Gastroesophageal sphincter (tissue), 4 donors: ENCODE results near the gene SGCD. TPM values are rescaled to one million over a fixed set of nuclear protein-coding genes. Genes with fewer than 3 reads are reported as not detected.

ENCODE experiments used
- ATAC-seq: fragments of 150-250 bp; one replicate; pipeline ENCODE4 v1.9.1; 2016; ENCODE audit warnings: mild to moderate bottlenecking, moderate library complexity
- H3K27ac ChIP-seq, 4 donors: fragments of 200-600 bp; sonication (generic) in 3 of 4; 1 replicate in 3 of 4; 2 replicates in 1 of 4; pipeline ENCODE4 v1.5.1; 2016 to 2019
- H3K27me3 ChIP-seq: fragments of 200-600 bp; sonication (generic); one replicate; pipeline ENCODE4 v1.5.1; 2019
- H3K36me3 ChIP-seq, 2 donors: fragments of 200-600 bp; sonication (generic); one replicate each; pipeline ENCODE4 v1.5.1; 2019; ENCODE audit warnings: control low read depth in 1 of 2
- H3K4me1 ChIP-seq, 3 donors: fragments of 200-600 bp; sonication (generic); 1 replicate in 2 of 3; 2 replicates in 1 of 3; pipeline ENCODE4 v1.5.1; 2016 to 2019; ENCODE audit warnings: control low read depth in 2 of 3
- H3K4me3 ChIP-seq, 2 donors: fragments of 200-600 bp; sonication (generic); one replicate each; pipeline ENCODE4 v1.5.1; 2019; ENCODE audit warnings: mild to moderate bottlenecking in 1 of 2, moderate library complexity in 1 of 2
- H3K9me3 ChIP-seq, 3 donors: fragments of 200-600 bp; sonication (generic); one replicate each; pipeline ENCODE4 v1.5.1; 2017 to 2019; ENCODE audit warnings: control low read depth in 2 of 3
- CTCF ChIP-seq, 4 experiments: fragments of 200-600 bp in 2 of 4; fragments of 450-650 bp in 2 of 4; sonication (generic) in 1 of 4; IDR thresholded peaks; one replicate each; pipeline ENCODE4 v1.5.1; 2017 to 2019; ENCODE audit warnings: antibody characterized with exemption in 4 of 4, mild to moderate bottlenecking in 2 of 4, moderate library complexity in 2 of 4
- EP300 ChIP-seq: sonication (generic); formaldehyde crosslinking; IDR thresholded peaks from one replicate; pipeline ENCODE4 v1.6.1; 2017; ENCODE audit warnings: antibody characterized with exemption, mild to moderate bottlenecking
- POLR2A ChIP-seq, 2 donors: fragments of 450-650 bp; IDR thresholded peaks; one replicate each; pipeline ENCODE4 v1.6.1; 2017; ENCODE audit warnings: antibody characterized with exemption in 2 of 2, mild to moderate bottlenecking in 2 of 2, moderate library complexity in 1 of 2
- POLR2AphosphoS5 ChIP-seq: sonication (generic); formaldehyde crosslinking; IDR thresholded peaks from one replicate; pipeline ENCODE4 v1.6.1; 2017; ENCODE audit warnings: antibody characterized with exemption
- WGBS, 2 donors: methylation state at CpG; one replicate each; pipeline ENCODE4 v1.1.5; 2018; ENCODE audit warnings: low coverage in 1 of 2; 5-methylcytosine and 5-hydroxymethylcytosine counted together
- total RNA-seq, 4 donors: library from RNA; depleted of rRNA; stranded (reverse); fragments of >200 nt; gene quantifications; one replicate each; pipeline ENCODE4 v1.1.0, GENCODE V29; 2016

Gene SGCD
- total RNA-seq, 4 donors from 2014 or later: 8.8 to 61.3 (median 33.7) TPM

GRCh38 chr5:156479849-156480248 is 152.9 kb downstream of the SGCD start:
- H3K9me3 ChIP-seq: no peaks in the 10 kb centered on the region
- WGBS, 2 donors: 78 to 88% methylated on average over 1 of the region's 1 CpG
- ATAC-seq: peak; percentile 37

GRCh38 chr5:156481741-156482140 is 154.8 kb downstream of the SGCD start:
- H3K9me3 ChIP-seq: no peaks in the 10 kb centered on the region
- TF ChIP-seq EP300 (no peak), CTCF (IDR thresholded peaks at IDR 0.05) (no peak), POLR2A (IDR thresholded peaks at IDR 0.05) (no peak), POLR2AphosphoS5 (no peak)
- H3K4me1 ChIP-seq: peaks cover 0 to 35% (median 0%) of the 10 kb centered on the region in 3 donors
- H3K36me3 ChIP-seq: peaks cover 0 to 4% of the 10 kb centered on the region in 2 donors
- no peak overlapping the region for H3K27ac ChIP-seq
- H3K27me3 ChIP-seq: no peaks in the 10 kb centered on the region
- 20 to 73% methylated on average over 1 to 4 of the region's 4 CpGs for WGBS, 2 donors
- no peak overlapping the region for H3K4me3 ChIP-seq
- no peak for ATAC-seq

More at GRCh38 chr5:156479849-156480248, 152.9 kb downstream of the SGCD start:
- Histone ChIP-seq H3K27me3 (no peaks in the 10 kb centered on the region), H3K4me1 (peaks cover 4 to 54% (median 4%) of the 10 kb centered on the region in 3 donors), H3K27ac (no peak overlapping the region), H3K36me3 (peaks cover 0 to 4% of the 10 kb centered on the region in 2 donors), H3K4me3 (no peak overlapping the region)
- TF ChIP-seq POLR2A (IDR thresholded peaks at IDR 0.05) (no peak), POLR2AphosphoS5 (no peak), EP300 (no peak), CTCF (IDR thresholded peaks at IDR 0.05) (no peak)

GRCh38 chr5:156482818-156483217 is 155.9 kb downstream of the SGCD start:
- no peak for TF ChIP-seq CTCF (IDR thresholded peaks at IDR 0.05)
- TF ChIP-seq EP300: no peak
- no peak for TF ChIP-seq POLR2AphosphoS5
- TF ChIP-seq POLR2A (IDR thresholded peaks at IDR 0.05): no peak
- Histone ChIP-seq H3K9me3 (peaks cover 0 to 6% (median 0%) of the 10 kb centered on the region in 3 donors), H3K36me3 (peaks cover 0 to 4% of the 10 kb centered on the region in 2 donors), H3K27me3 (no peaks in the 10 kb centered on the region), H3K27ac (no peak overlapping the region), H3K4me1 (peaks cover 0 to 24% (median 0%) of the 10 kb centered on the region in 3 donors), H3K4me3 (no peak overlapping the region)
- ATAC-seq: peak; percentile 13

- 90% methylated on average over 2 of the region's 2 CpGs; no CpG with 5 or more reads in 1 of the 2 donors for WGBS, 2 donors
- no peak for ATAC-seq
- no peak for TF ChIP-seq POLR2A (IDR thresholded peaks at IDR 0.05)
- no peak for TF ChIP-seq EP300
- no peak for TF ChIP-seq CTCF (IDR thresholded peaks at IDR 0.05)
Measured at GRCh38 chr5:156486394-156487238, 159.7 kb downstream of the SGCD start.

GRCh38 chr5:156491766-156492165 is 164.8 kb downstream of the SGCD start:
- 22 to 26% methylated on average over 1 of the region's 1 CpG for WGBS, 2 donors
- Histone ChIP-seq H3K27me3 (no peaks in the 10 kb centered on the region), H3K27ac (no peak overlapping the region), H3K4me1 (peaks cover 0 to 33% (median 2%) of the 10 kb centered on the region in 3 donors), H3K36me3 (no peaks in the 10 kb centered on the region), H3K4me3 (no peak overlapping the region), H3K9me3 (peaks cover 0 to 6% (median 0%) of the 10 kb centered on the region in 3 donors)
- TF ChIP-seq EP300: no peak
- no peak for TF ChIP-seq CTCF (IDR thresholded peaks at IDR 0.05)
- TF ChIP-seq POLR2AphosphoS5: no peak
- TF ChIP-seq POLR2A (IDR thresholded peaks at IDR 0.05): no peak
- no peak for ATAC-seq

More at GRCh38 chr5:156486394-156487238, 159.7 kb downstream of the SGCD start:
- no peak overlapping the region for H3K27ac ChIP-seq
- H3K36me3 ChIP-seq: no peaks in the 10 kb centered on the region
- no peak overlapping the region for H3K4me3 ChIP-seq
- H3K27me3 ChIP-seq: no peaks in the 10 kb centered on the region
- H3K4me1 ChIP-seq: peaks cover 0 to 7% (median 0%) of the 10 kb centered on the region in 3 donors
- peaks cover 0 to 6% (median 0%) of the 10 kb centered on the region in 3 donors for H3K9me3 ChIP-seq
